Myocyte (in vitro differentiated cells): ENCODE measurements around the gene HRG. TPM values are rescaled to one million over a fixed set of nuclear protein-coding genes. Genes with fewer than 3 reads are reported as not detected.

Source experiments
- total RNA-seq: library from RNA; depleted of rRNA; stranded (reverse); fragments of >200 nt; gene quantifications from 2 replicates; pipeline ENCODE4 v1.2.3, GENCODE V29; 2014

HRG gene
- total RNA-seq, 1 donor from 2014 or later: not detected

Other genes starting within 250 kb of the HRG start
- 0.47 and 0.48 TPM in 2 replicates for gene CRYGS, start 121.6 kb upstream of the HRG start, total RNA-seq
- gene TBCCD1, start 98.7 kb upstream of the HRG start, total RNA-seq: 13.0 and 13.8 TPM in 2 replicates
- gene DNAJB11, start 95.3 kb upstream of the HRG start, total RNA-seq: 109 and 188 TPM in 2 replicates
- gene AHSG, start 53.0 kb upstream of the HRG start, total RNA-seq: not detected in 2 replicates
- gene FETUB, start 25.6 kb upstream of the HRG start, total RNA-seq: not detected in 2 replicates
- gene KNG1, start 51.3 kb downstream of the HRG start, total RNA-seq: not detected in 2 replicates
- gene EIF4A2, start 117.6 kb downstream of the HRG start, total RNA-seq: 1,024 and 1,042 TPM in 2 replicates
- gene RFC4, start 140.5 kb downstream of the HRG start, total RNA-seq: 15.2 and 16.5 TPM in 2 replicates
- gene ADIPOQ, start 176.7 kb downstream of the HRG start, total RNA-seq: not detected in 2 replicates